Nephron progenitor cell (in vitro differentiated cells): Measurements from ENCODE around the gene NDFIP2.

ENCODE experiments used
- DNase-seq: peaks from one replicate; pipeline ENCODE4 v3.0.0; 2021
- H3K27ac Mint-ChIP-seq: 2 replicates; pipeline ENCODE4 v1.8.0; 2021; ENCODE audit warnings: mild to moderate bottlenecking, moderate library complexity, mixed read lengths
- H3K27me3 Mint-ChIP-seq: 2 replicates; pipeline ENCODE4 v1.8.0; 2021; ENCODE audit warnings: mild to moderate bottlenecking, low read depth, mixed read lengths; ENCODE audit not compliant: poor library complexity
- H3K36me3 Mint-ChIP-seq: 2 replicates; pipeline ENCODE4 v1.8.0; 2021; ENCODE audit warnings: low read depth, mixed read lengths
- H3K4me1 Mint-ChIP-seq: 2 replicates; pipeline ENCODE4 v1.8.0; 2021; ENCODE audit warnings: mixed read lengths
- H3K4me3 Mint-ChIP-seq: 2 replicates; pipeline ENCODE4 v1.8.0; 2021; ENCODE audit warnings: mild to moderate bottlenecking, moderate library complexity, mixed read lengths
- H3K9me3 Mint-ChIP-seq: 2 replicates; pipeline ENCODE4 v1.8.0; 2021; ENCODE audit warnings: mild to moderate bottlenecking, moderate library complexity, mixed read lengths
- TF ChIP-seq, protein P1 (sequence below): fragments of 200-600 bp; sonication (generic); IDR thresholded peaks from 2 replicates; pipeline ENCODE4 v1.5.0; 2021; ENCODE audit warnings: antibody characterized with exemption

The NDFIP2 gene

DNA sequence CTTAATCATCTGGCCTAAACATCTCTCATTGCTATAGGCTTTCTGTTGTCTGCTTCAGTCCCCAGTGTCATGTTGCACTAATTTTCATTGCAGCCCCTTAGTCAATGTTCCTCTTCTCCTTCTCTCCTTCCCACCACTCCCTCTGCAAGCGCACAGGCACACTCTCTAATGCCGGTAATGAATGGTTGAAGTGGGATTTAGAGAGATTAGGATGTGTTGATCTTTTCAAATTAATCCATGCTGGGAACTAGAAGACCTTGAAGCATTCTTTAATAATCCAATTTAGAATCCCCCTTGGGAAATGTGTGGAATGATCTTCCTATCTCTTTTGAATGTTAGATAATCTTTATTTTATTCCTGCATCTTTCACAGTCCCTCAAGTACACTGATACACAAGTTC is 33.2 kb upstream of the NDFIP2 start:
- Mint-ChIP-seq H3K4me3 (no peak overlapping the region), H3K36me3 (no peaks in the 10 kb centered on the region), H3K27me3 (peaks cover 6% of the 10 kb centered on the region), H3K9me3 (no peaks in the 10 kb centered on the region), H3K27ac (no peak overlapping the region), H3K4me1 (peaks cover 14% of the 10 kb centered on the region)
- TF ChIP-seq, protein P1, sequence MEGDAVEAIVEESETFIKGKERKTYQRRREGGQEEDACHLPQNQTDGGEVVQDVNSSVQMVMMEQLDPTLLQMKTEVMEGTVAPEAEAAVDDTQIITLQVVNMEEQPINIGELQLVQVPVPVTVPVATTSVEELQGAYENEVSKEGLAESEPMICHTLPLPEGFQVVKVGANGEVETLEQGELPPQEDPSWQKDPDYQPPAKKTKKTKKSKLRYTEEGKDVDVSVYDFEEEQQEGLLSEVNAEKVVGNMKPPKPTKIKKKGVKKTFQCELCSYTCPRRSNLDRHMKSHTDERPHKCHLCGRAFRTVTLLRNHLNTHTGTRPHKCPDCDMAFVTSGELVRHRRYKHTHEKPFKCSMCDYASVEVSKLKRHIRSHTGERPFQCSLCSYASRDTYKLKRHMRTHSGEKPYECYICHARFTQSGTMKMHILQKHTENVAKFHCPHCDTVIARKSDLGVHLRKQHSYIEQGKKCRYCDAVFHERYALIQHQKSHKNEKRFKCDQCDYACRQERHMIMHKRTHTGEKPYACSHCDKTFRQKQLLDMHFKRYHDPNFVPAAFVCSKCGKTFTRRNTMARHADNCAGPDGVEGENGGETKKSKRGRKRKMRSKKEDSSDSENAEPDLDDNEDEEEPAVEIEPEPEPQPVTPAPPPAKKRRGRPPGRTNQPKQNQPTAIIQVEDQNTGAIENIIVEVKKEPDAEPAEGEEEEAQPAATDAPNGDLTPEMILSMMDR, result no peak
- no peak for DNase-seq

DNA sequence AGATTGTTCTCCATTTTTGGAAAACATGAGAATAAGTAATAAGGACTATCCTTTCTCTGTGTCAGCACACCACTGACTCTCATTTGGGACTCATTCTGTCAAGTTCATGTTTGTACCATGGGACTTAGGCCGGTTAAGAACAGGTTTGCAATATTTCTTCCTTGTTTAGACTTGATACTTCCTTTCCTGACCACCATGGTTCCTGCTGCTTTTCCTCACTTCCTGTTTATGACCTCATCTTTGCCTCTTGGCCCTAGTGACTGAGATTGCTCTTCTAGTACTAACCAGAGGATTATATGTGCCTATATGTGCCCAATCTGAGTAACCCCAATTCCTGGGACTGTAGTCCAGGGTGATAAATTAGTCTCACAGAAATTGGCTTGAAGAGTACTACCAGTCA is 32.5 kb upstream of the NDFIP2 start:
- TF ChIP-seq, protein P1, result no peak
- Mint-ChIP-seq H3K36me3 (no peaks in the 10 kb centered on the region), H3K27me3 (peaks cover 6% of the 10 kb centered on the region), H3K27ac (no peak overlapping the region), H3K4me1 (peaks cover 14% of the 10 kb centered on the region), H3K4me3 (no peak overlapping the region), H3K9me3 (no peaks in the 10 kb centered on the region)
- DNase-seq, result no peak

DNA sequence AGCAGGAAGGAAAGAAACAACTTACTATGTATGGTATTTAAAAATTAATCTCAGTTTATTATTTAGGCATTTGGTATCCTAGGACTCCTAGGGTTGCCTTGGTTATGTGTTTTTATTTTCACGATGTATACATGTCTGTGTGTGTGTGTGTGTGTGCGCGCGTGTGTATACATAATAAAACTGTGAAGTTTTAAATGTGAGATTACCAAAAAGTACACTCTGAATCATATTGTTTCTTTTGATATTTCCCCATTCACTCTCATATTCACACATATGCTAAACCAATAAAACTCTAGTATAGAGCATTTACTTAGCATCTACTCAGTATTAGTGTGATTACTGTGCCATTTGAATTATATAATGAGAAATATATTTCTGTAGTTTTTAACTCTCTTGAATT is 30.8 kb upstream of the NDFIP2 start:
- H3K27me3 Mint-ChIP-seq, result peaks cover 6% of the 10 kb centered on the region
- DNase-seq, result no peak
- TF ChIP-seq, protein P1, result no peak
- H3K4me3 Mint-ChIP-seq, result no peak overlapping the region
- no peaks in the 10 kb centered on the region for H3K36me3 Mint-ChIP-seq
- H3K27ac Mint-ChIP-seq, result no peak overlapping the region
- peaks cover 14% of the 10 kb centered on the region for H3K4me1 Mint-ChIP-seq
- no peaks in the 10 kb centered on the region for H3K9me3 Mint-ChIP-seq

DNA sequence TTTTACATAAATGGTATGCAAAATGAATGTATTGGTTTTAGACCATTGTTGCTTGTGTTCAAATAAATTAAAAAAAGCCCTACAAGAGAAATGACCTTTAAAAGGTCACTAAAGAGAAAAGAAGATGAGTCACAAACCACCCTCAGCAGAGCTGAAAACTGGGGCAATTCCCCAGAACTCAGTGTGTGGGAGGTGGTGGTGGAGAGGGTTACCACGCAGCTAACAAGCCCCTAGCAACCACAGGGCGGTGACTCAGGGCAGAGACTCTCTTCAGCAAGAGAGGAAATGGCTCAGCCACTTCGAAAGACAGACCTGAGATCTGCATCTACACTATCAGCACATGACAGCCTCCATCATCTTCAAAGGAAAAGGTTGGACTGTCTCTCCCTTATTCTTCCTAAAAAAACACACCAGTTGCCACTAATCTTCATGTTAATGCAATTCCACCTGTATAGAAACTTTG is 29.4 kb upstream of the NDFIP2 start:
- no peaks in the 10 kb centered on the region for H3K9me3 Mint-ChIP-seq
- no peak overlapping the region for H3K4me3 Mint-ChIP-seq
- H3K4me1 Mint-ChIP-seq, result peaks cover 14% of the 10 kb centered on the region
- peaks cover 3% of the 10 kb centered on the region for H3K27me3 Mint-ChIP-seq
- no peak overlapping the region for H3K27ac Mint-ChIP-seq
- H3K36me3 Mint-ChIP-seq, result no peaks in the 10 kb centered on the region
- TF ChIP-seq, protein P1, result no peak
- no peak for DNase-seq

DNA sequence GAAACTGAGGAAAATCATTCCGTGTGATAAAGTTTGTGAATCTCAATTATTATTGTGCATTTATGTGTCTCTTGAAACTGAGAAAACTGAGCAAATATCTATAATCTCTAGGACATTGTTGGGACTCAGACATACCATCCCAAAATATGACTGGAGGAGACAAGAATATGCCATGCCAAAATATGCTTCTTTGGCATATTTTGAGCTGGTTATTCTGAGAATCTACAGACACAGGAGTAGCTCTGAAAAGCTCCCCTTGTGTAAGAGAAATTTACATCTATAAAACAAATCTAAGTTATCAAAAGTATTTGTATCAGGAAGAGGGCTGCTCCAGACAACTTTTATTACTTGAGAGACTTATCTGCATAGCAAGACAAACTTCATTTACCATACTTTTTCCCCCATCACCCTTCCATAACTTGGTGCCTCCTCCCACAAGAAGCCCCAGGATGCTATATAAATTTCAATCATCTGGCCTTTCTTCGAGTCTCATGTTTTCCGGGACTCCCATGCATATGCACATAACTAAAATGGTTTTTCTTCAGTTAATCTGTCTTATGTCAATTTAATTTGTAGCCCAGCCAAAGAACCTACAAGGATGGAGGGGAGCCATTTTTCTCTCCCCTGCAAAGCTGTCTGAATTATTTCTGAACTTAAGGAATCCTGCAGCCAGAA is 28.6 kb upstream of the NDFIP2 start:
- Mint-ChIP-seq H3K27ac (no peak overlapping the region), H3K9me3 (no peaks in the 10 kb centered on the region), H3K27me3 (no peaks in the 10 kb centered on the region), H3K4me1 (peaks cover 14% of the 10 kb centered on the region), H3K36me3 (no peaks in the 10 kb centered on the region), H3K4me3 (no peak overlapping the region)
- TF ChIP-seq, protein P1, result no peak
- no peak for DNase-seq

DNA sequence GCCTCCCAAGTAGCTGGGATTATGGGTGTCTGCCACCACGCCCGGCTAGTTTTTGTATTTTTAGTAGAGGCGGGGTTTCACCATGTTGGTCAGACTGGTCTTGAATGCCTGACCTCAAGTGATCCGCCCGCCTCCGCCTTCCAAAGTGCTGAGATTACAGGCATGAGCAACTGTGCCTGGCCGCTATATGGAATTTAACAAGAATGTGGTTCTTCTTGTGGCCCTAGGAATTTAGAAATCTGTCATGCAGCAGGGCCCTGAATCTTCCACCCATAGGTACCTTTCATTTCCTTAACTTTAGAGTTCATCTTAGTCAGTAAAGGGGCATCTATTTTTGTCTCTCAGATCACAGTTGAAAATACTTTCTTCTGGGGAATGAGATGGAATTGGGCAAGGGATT is 25.6 kb upstream of the NDFIP2 start:
- Mint-ChIP-seq H3K4me1 (peaks cover 29% of the 10 kb centered on the region), H3K36me3 (no peaks in the 10 kb centered on the region), H3K27ac (no peak overlapping the region), H3K27me3 (no peaks in the 10 kb centered on the region), H3K9me3 (no peaks in the 10 kb centered on the region), H3K4me3 (no peak overlapping the region)
- no peak for DNase-seq
- TF ChIP-seq, protein P1, result no peak
